Measurements from ENCODE around the gene MCF2L2.

- TF ChIP-seq, protein P1, sequence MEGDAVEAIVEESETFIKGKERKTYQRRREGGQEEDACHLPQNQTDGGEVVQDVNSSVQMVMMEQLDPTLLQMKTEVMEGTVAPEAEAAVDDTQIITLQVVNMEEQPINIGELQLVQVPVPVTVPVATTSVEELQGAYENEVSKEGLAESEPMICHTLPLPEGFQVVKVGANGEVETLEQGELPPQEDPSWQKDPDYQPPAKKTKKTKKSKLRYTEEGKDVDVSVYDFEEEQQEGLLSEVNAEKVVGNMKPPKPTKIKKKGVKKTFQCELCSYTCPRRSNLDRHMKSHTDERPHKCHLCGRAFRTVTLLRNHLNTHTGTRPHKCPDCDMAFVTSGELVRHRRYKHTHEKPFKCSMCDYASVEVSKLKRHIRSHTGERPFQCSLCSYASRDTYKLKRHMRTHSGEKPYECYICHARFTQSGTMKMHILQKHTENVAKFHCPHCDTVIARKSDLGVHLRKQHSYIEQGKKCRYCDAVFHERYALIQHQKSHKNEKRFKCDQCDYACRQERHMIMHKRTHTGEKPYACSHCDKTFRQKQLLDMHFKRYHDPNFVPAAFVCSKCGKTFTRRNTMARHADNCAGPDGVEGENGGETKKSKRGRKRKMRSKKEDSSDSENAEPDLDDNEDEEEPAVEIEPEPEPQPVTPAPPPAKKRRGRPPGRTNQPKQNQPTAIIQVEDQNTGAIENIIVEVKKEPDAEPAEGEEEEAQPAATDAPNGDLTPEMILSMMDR (IDR thresholded peaks at IDR 0.05; ENCODE audit: extremely low read depth in 1 of 2, insufficient read depth in 1 of 2, low read depth in 1 of 2, low read length in 2 of 2) = no peak
- TF ChIP-seq POLR2A (IDR thresholded peaks at IDR 0.05; ENCODE audit: low read depth, low read length) (no peak), EZH2 (IDR thresholded peaks at IDR 0.05; ENCODE audit: borderline replicate concordance, low read depth, low read length, severe bottlenecking) (no peak), MAX (IDR thresholded peaks at IDR 0.05; ENCODE audit: insufficient read depth, insufficient read length) (no peak), POLR2AphosphoS5 (IDR thresholded peaks at IDR 0.05; ENCODE audit: insufficient read depth, low read depth, low read length) (no peak), GATA2 (IDR thresholded peaks at IDR 0.05; ENCODE audit: insufficient read depth, insufficient read length, low read depth, low read length) (no peak)
These were observed 216.3 kb downstream of the MCF2L2 start for GRCh38 chr3:183212096-183212495.
